Prostate gland (tissue), 2 donors: Measurements from ENCODE around the gene TMEM39A.

Experiments
- POLR2AphosphoS5 ChIP-seq: sonication (generic); formaldehyde crosslinking; IDR thresholded peaks from one replicate; pipeline ENCODE4 v1.6.1; 2017; ENCODE audit warnings: antibody characterized with exemption
- TF ChIP-seq, protein P1 (sequence below), 4 experiments: fragments of 200-600 bp in 2 of 4; fragments of 450-650 bp in 2 of 4; sonication (generic) in 2 of 4; IDR thresholded peaks; 1 replicate in 3 of 4; 2 replicates in 1 of 4; pipeline ENCODE4 v1.5.1; 2016 to 2019; ENCODE audit warnings: antibody characterized with exemption in 4 of 4, mild to moderate bottlenecking in 2 of 4, moderate library complexity in 2 of 4

- TF ChIP-seq, protein P1, sequence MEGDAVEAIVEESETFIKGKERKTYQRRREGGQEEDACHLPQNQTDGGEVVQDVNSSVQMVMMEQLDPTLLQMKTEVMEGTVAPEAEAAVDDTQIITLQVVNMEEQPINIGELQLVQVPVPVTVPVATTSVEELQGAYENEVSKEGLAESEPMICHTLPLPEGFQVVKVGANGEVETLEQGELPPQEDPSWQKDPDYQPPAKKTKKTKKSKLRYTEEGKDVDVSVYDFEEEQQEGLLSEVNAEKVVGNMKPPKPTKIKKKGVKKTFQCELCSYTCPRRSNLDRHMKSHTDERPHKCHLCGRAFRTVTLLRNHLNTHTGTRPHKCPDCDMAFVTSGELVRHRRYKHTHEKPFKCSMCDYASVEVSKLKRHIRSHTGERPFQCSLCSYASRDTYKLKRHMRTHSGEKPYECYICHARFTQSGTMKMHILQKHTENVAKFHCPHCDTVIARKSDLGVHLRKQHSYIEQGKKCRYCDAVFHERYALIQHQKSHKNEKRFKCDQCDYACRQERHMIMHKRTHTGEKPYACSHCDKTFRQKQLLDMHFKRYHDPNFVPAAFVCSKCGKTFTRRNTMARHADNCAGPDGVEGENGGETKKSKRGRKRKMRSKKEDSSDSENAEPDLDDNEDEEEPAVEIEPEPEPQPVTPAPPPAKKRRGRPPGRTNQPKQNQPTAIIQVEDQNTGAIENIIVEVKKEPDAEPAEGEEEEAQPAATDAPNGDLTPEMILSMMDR (IDR thresholded peaks at IDR 0.05), result no peak
- TF ChIP-seq POLR2AphosphoS5, result no peak
Measured at GRCh38 chr3:119485563-119485962, 22.1 kb upstream of the TMEM39A start.
